MM.1S (cell line): ENCODE data around the gene NCR2.

Source experiments
- EZH2 ChIP-seq: fragments of 300-600 bp; sonication (generic); optimal IDR thresholded peaks from 2 replicates; pipeline ENCODE3; 2017; ENCODE audit warnings: low read depth, mild to moderate bottlenecking, antibody characterized with exemption, low read length, mixed read lengths
- EZH2phosphoT487 ChIP-seq: fragments of 300-600 bp; sonication (generic); IDR thresholded peaks from 2 replicates; pipeline ENCODE4 v1.6.1; 2018; ENCODE audit warnings: antibody characterized with exemption, low read length
- TF ChIP-seq, protein P1 (sequence below): fragments of 300-600 bp; sonication (generic); IDR thresholded peaks from 2 replicates; pipeline ENCODE4 v1.5.1; 2016; ENCODE audit warnings: antibody characterized with exemption, low read length, mixed read lengths

DNA sequence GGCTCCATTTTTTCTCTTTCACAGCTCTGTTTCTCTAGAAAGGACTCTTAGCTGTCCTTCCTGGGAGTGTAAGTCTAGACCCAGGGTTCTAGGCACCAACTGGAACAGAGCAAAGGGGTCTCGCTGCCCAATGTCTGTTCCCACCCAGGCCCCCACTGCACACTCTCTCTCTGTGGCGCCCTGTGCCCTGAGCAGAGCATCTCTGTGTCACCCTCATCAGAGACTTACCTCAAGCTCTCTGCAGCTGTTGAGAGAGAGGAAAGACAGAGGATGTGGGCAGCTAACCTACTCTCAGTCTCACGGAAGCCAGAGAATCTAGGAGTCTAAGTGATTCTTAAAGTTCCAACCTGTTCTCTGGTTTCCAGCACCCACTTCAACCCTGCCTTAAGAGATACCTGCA, 9.5 kb downstream of the NCR2 start:
- TF ChIP-seq, protein P1, sequence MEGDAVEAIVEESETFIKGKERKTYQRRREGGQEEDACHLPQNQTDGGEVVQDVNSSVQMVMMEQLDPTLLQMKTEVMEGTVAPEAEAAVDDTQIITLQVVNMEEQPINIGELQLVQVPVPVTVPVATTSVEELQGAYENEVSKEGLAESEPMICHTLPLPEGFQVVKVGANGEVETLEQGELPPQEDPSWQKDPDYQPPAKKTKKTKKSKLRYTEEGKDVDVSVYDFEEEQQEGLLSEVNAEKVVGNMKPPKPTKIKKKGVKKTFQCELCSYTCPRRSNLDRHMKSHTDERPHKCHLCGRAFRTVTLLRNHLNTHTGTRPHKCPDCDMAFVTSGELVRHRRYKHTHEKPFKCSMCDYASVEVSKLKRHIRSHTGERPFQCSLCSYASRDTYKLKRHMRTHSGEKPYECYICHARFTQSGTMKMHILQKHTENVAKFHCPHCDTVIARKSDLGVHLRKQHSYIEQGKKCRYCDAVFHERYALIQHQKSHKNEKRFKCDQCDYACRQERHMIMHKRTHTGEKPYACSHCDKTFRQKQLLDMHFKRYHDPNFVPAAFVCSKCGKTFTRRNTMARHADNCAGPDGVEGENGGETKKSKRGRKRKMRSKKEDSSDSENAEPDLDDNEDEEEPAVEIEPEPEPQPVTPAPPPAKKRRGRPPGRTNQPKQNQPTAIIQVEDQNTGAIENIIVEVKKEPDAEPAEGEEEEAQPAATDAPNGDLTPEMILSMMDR = no peak
- TF ChIP-seq EZH2 = no peak
- no peak for TF ChIP-seq EZH2phosphoT487
